Suprapubic skin (tissue), 4 donors: ENCODE measurements around the gene GSG1L. TPM values are rescaled to one million over a fixed set of nuclear protein-coding genes. Genes with fewer than 3 reads are reported as not detected.

Experiments used
- DNase-seq, 2 donors: peaks; one replicate each; pipeline ENCODE4 v3.0.0-alpha.2; 2019; ENCODE audit warnings: low spot score in 2 of 2
- H3K27ac ChIP-seq: fragments of 200-600 bp; sonication (generic); one replicate; pipeline ENCODE4 v1.5.1; 2019
- H3K27me3 ChIP-seq: fragments of 200-600 bp; sonication (generic); one replicate; pipeline ENCODE4 v1.5.1; 2019
- H3K36me3 ChIP-seq: fragments of 200-600 bp; sonication (generic); one replicate; pipeline ENCODE4 v1.5.1; 2019
- H3K4me1 ChIP-seq: fragments of 200-600 bp; sonication (generic); one replicate; pipeline ENCODE4 v1.5.1; 2019
- H3K4me3 ChIP-seq: fragments of 200-600 bp; sonication (generic); one replicate; pipeline ENCODE4 v1.5.1; 2019; ENCODE audit warnings: mild to moderate bottlenecking
- H3K9me3 ChIP-seq: fragments of 200-600 bp; sonication (generic); one replicate; pipeline ENCODE4 v1.5.1; 2019
- EP300 ChIP-seq: sonication (generic); formaldehyde crosslinking; IDR thresholded peaks from one replicate; pipeline ENCODE4 v1.6.1; 2017; ENCODE audit warnings: antibody characterized with exemption
- POLR2A ChIP-seq, 2 donors: fragments of 450-650 bp; IDR thresholded peaks; one replicate each; pipeline ENCODE4 v1.6.1; 2017; ENCODE audit warnings: antibody characterized with exemption in 2 of 2, mild to moderate bottlenecking in 2 of 2, moderate library complexity in 2 of 2
- POLR2AphosphoS5 ChIP-seq, 3 donors: sonication (generic); formaldehyde crosslinking; IDR thresholded peaks; one replicate each; pipeline ENCODE4 v1.6.1; 2017; ENCODE audit warnings: antibody characterized with exemption in 3 of 3
- WGBS: methylation state at CpG from one replicate; pipeline ENCODE4 v1.1.5; 2018; 5-methylcytosine and 5-hydroxymethylcytosine counted together
- total RNA-seq, 4 donors: library from RNA; depleted of rRNA; stranded (reverse); fragments of >200 nt; gene quantifications; one replicate each; pipeline ENCODE4 v1.1.0, GENCODE V29; 2016
- TF ChIP-seq, protein P1 (sequence below), 2 donors: fragments of 200-600 bp in 1 of 2; fragments of 450-650 bp in 1 of 2; sonication (generic) in 1 of 2; IDR thresholded peaks; one replicate each; pipeline ENCODE4 v1.5.1; 2016 to 2019; ENCODE audit warnings: antibody characterized with exemption in 2 of 2, mild to moderate bottlenecking in 1 of 2, moderate library complexity in 1 of 2

Gene GSG1L
- total RNA-seq, 4 donors from 2014 or later = 0.64 to 1.7 TPM; not detected in 2

DNA sequence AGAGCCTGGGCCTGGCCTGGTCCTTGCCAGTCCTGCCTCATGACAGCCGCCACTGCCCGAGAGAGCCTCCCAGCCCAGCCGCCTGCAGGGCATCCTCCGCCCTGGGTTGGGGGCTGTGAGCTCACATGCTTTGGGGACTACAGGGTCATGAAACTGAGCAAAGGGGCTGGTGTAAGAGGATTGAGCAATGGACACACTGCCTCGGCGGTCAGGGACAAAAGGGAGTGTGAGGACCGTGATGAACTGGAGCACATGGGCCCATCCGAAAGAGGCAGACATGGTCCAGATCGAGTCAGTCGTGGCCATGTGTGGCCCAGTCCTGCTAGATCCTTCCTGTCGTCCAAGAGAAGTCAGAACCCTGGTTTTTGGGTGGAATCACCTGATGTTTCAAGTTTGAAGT is 52.3 kb downstream of the GSG1L start:
- Histone ChIP-seq H3K27ac (no peak overlapping the region), H3K4me3 (no peak overlapping the region), H3K36me3 (no peaks in the 10 kb centered on the region), H3K4me1 (no peaks in the 10 kb centered on the region), H3K9me3 (no peaks in the 10 kb centered on the region), H3K27me3 (peaks cover 30% of the 10 kb centered on the region)
- no peak for DNase-seq
- 78% methylated on average over 10 of the region's 11 CpGs for WGBS
- TF ChIP-seq POLR2A (IDR thresholded peaks at IDR 0.05) (no peak), POLR2AphosphoS5 (IDR thresholded peaks at IDR 0.05) (no peak), EP300 (no peak)
- TF ChIP-seq, protein P1, sequence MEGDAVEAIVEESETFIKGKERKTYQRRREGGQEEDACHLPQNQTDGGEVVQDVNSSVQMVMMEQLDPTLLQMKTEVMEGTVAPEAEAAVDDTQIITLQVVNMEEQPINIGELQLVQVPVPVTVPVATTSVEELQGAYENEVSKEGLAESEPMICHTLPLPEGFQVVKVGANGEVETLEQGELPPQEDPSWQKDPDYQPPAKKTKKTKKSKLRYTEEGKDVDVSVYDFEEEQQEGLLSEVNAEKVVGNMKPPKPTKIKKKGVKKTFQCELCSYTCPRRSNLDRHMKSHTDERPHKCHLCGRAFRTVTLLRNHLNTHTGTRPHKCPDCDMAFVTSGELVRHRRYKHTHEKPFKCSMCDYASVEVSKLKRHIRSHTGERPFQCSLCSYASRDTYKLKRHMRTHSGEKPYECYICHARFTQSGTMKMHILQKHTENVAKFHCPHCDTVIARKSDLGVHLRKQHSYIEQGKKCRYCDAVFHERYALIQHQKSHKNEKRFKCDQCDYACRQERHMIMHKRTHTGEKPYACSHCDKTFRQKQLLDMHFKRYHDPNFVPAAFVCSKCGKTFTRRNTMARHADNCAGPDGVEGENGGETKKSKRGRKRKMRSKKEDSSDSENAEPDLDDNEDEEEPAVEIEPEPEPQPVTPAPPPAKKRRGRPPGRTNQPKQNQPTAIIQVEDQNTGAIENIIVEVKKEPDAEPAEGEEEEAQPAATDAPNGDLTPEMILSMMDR (IDR thresholded peaks at IDR 0.05) = no peak

DNA sequence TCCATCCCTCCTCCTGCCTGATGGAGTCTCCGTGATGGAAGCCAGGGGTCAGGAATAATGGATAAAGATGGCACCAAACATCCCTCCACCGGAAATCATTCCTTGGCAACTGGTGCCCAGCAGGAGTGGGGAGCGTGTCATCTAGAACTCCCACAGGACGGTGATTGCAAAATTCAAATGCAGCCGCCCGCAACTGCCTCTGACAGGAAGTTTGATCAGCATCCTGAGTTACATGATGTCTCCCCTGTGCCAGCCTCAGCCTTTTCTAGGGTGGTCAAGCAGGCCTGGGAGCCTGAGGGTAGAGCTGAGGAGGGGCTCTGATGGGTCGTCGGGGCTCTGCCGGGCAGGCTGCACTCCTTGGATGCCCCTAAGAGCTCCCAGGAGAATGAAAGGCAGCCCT is 52.8 kb downstream of the GSG1L start:
- H3K9me3 ChIP-seq = no peaks in the 10 kb centered on the region
- no peak overlapping the region for H3K4me3 ChIP-seq
- peaks cover 25% of the 10 kb centered on the region for H3K27me3 ChIP-seq
- H3K4me1 ChIP-seq = no peaks in the 10 kb centered on the region
- WGBS = 49% methylated on average over 9 of the region's 9 CpGs
- no peak overlapping the region for H3K27ac ChIP-seq
- TF ChIP-seq POLR2AphosphoS5 (IDR thresholded peaks at IDR 0.05) = no peak
- TF ChIP-seq, protein P1 (IDR thresholded peaks at IDR 0.05) = no peak
- no peak for DNase-seq
- no peaks in the 10 kb centered on the region for H3K36me3 ChIP-seq

DNA sequence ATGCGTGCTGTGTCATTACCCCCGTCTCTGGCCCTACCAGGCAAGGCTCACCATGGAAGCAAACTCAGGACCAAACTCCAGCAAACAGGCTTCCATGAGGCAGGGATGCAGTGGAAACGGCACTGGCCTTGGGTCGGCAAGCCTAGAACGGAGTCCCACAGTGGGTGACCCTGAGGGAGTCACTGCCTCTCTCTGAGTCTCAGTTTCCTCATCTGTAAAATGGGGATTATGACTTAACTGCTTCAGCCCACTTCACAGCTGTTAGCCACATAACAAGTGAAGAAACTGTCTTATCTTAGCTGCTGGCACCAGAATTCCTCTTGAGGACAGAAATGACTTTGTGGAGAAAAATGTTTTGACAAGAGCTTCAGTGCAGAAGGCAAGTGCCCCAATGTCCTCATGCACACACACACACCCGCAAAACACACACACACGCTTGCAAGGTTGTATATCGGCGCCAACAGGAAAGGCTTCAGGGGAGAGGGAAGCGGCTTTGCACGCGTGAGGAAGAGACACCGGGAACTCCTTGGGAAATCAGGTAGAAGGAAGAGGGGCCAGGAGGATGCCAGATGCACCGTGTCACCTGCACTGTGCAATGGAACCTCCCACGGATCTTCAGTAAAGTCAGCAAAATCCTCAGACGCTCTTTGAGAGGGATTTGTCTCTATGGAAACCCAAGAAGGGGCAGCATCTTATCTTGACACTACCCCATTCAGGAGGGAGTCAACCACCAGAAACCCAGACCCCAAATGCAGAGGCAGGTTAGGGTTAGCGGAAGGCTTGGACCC is 53.7 kb downstream of the GSG1L start:
- Histone ChIP-seq H3K27ac (no peak overlapping the region), H3K36me3 (no peaks in the 10 kb centered on the region), H3K4me3 (no peak overlapping the region), H3K27me3 (peaks cover 18% of the 10 kb centered on the region), H3K4me1 (no peaks in the 10 kb centered on the region), H3K9me3 (no peaks in the 10 kb centered on the region)
- TF ChIP-seq POLR2AphosphoS5 (IDR thresholded peaks at IDR 0.05) (no peak), EP300 (no peak), POLR2A (IDR thresholded peaks at IDR 0.05) (no peak)
- TF ChIP-seq, protein P1 (IDR thresholded peaks at IDR 0.05) = no peak
- 56% methylated on average over 15 of the region's 17 CpGs for WGBS
- no peak for DNase-seq

DNA sequence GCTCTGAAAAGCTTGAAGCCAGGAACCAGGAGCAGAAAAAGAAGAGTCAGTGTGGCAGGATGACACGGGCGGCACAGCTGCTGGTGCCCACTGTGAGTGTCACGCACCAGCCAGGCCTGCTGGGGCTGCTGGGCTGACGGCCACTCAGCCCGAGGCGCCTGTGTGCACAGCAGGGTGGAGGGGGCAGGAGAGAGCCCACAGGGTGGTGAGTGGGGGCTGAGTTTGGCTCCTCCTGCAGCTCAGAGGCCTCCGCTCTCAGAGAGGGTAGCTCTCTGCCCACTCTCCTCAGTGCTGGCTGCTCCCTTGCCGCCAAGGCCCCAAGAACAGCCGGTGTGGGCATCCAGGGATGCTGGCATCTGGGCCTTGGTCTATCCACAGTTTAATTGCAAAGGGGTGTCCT is 59.6 kb downstream of the GSG1L start:
- 81% methylated on average over 5 of the region's 9 CpGs for WGBS
- no peaks in the 10 kb centered on the region for H3K36me3 ChIP-seq
- H3K4me3 ChIP-seq = no peak overlapping the region
- H3K27ac ChIP-seq = no peak overlapping the region
- H3K27me3 ChIP-seq = peaks cover 5% of the 10 kb centered on the region
- H3K9me3 ChIP-seq = no peaks in the 10 kb centered on the region
- TF ChIP-seq POLR2A (IDR thresholded peaks at IDR 0.05) = no peak
- TF ChIP-seq, protein P1 (IDR thresholded peaks at IDR 0.05) = no peak
- no peak for TF ChIP-seq POLR2AphosphoS5 (IDR thresholded peaks at IDR 0.05)
- TF ChIP-seq EP300 = no peak
- no peak for DNase-seq
- no peaks in the 10 kb centered on the region for H3K4me1 ChIP-seq

DNA sequence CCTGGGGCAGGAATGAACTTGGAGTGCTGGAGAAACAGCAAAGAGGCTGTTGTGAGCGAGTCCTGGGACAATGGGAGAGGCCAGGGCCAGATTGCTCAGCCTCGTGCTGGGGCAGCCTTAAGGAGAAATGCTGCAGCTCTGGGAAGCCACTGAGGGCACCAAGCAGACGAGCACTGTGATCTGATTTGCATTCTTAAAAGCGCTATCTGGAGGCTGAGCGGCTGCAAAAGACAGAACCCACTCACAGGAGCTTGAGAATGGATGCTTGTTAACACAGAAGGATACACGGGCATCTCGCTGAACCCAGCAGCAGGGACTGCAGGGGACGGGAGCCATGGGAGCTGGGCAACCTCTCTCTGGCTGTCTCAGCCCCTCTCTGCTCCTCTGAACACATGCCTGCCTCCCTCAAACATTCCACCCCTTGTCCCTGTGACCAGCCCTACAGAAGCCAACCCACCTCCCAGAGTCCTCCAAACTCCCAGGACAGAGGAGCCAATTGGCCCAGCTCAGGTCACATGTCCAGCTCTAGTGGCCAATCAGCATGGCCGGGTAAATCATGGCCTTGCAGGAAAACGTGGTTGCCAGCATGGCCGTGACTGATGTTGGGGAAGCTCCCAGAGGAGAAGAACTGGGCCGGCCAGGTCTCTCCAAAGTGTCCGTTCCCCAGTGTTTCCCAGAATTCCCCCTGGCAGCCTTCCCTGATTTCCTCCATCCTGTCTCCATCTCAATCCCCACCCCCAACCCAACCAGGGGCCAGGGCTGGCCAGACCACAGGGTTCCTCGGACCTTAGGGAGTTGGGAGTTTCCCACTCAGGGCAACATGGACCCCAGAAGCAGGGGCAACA is 60.3 kb downstream of the GSG1L start:
- H3K27ac ChIP-seq = no peak overlapping the region
- H3K36me3 ChIP-seq = no peaks in the 10 kb centered on the region
- no peak for TF ChIP-seq POLR2AphosphoS5 (IDR thresholded peaks at IDR 0.05)
- no peak for TF ChIP-seq EP300
- TF ChIP-seq, protein P1 (IDR thresholded peaks at IDR 0.05) = no peak
- no peak for TF ChIP-seq POLR2A (IDR thresholded peaks at IDR 0.05)
- no peak for DNase-seq
- H3K4me3 ChIP-seq = no peak overlapping the region
- H3K4me1 ChIP-seq = no peaks in the 10 kb centered on the region
- WGBS = 67% methylated on average over 14 of the region's 14 CpGs
- no peaks in the 10 kb centered on the region for H3K27me3 ChIP-seq
- H3K9me3 ChIP-seq = no peaks in the 10 kb centered on the region
